MM.1S (cell line): ENCODE measurements around the gene ROBO2.

ENCODE experiments used
- CTCF ChIP-seq: fragments of 300-600 bp; sonication (generic); IDR thresholded peaks from 2 replicates; pipeline ENCODE4 v1.5.1; 2016; ENCODE audit warnings: antibody characterized with exemption, low read length, mixed read lengths
- EZH2 ChIP-seq: fragments of 300-600 bp; sonication (generic); optimal IDR thresholded peaks from 2 replicates; pipeline ENCODE3; 2017; ENCODE audit warnings: low read depth, mild to moderate bottlenecking, antibody characterized with exemption, low read length, mixed read lengths
- EZH2phosphoT487 ChIP-seq: fragments of 300-600 bp; sonication (generic); IDR thresholded peaks from 2 replicates; pipeline ENCODE4 v1.6.1; 2018; ENCODE audit warnings: antibody characterized with exemption, low read length

- TF ChIP-seq CTCF (no peak), EZH2phosphoT487 (no peak), EZH2 (no peak)
Observed at GRCh38 chr3:77655396-77655795, 615.5 kb downstream of the ROBO2 start.
